Fibroblast of pulmonary artery (primary cell): ENCODE measurements around the gene EGFR.

Experiments
- DNase-seq: peaks from one replicate; pipeline ENCODE4 v3.0.0-alpha.2; 2010; ENCODE audit warnings: low read depth
- H3K4me3 ChIP-seq: replicated peaks from 2 replicates; pipeline ENCODE4 v1.5.1; 2011; ENCODE audit warnings: low read depth, mild to moderate bottlenecking, control low read depth, low read length, moderate library complexity
- TF ChIP-seq, protein P1 (sequence below): IDR thresholded peaks from 2 replicates; pipeline ENCODE4 v1.5.1; 2011; ENCODE audit warnings: mild to moderate bottlenecking, control low read depth, low read length, inconsistent platforms; ENCODE audit errors: missing control alignments

Gene EGFR

DNA sequence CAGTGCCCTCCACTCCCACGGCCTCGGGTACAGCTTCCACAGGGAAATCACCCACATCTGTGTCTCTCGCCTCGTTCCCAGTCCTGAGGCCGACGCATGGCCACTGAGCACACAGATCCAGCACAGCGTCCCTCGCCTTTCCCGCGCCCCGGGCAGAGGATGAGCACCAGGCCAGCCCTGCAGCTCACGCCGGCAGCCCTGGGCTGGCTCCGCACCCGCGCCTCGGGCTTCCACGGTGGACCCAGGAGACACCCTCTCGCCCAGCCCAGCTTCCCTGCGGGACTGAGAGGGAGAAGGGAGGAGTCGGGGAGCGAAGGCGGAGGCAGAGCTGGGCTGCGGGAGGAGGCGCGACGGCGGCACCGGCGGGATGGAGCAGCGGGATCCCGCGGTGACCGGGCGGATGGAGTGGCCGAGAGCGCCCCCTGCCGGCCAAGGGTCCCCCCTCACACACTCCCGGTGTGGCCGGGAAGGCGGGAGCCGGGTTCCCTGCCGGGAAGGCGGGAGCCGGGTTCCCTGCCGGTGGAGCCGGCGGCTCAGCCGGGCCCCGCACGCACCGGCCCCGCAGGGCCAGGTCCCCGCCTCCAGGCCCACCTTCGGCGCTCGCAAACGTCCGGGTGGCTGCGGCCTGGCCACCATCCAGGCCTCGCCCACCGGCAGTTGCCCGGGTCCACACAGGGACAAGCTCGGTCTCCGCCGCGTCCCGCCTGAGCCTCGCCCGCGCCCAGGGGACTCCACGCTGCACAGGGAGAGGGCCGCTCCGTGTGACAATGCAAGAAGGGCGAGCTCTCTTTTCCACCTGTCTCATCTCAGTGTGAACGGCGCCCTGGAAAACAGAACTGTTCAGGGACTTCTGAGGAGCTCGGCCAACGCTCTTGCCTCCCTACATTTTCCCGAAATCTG, 236.0 kb downstream of the EGFR start:
- TF ChIP-seq, protein P1, sequence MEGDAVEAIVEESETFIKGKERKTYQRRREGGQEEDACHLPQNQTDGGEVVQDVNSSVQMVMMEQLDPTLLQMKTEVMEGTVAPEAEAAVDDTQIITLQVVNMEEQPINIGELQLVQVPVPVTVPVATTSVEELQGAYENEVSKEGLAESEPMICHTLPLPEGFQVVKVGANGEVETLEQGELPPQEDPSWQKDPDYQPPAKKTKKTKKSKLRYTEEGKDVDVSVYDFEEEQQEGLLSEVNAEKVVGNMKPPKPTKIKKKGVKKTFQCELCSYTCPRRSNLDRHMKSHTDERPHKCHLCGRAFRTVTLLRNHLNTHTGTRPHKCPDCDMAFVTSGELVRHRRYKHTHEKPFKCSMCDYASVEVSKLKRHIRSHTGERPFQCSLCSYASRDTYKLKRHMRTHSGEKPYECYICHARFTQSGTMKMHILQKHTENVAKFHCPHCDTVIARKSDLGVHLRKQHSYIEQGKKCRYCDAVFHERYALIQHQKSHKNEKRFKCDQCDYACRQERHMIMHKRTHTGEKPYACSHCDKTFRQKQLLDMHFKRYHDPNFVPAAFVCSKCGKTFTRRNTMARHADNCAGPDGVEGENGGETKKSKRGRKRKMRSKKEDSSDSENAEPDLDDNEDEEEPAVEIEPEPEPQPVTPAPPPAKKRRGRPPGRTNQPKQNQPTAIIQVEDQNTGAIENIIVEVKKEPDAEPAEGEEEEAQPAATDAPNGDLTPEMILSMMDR: peak; percentile 45
- DNase-seq: peak; percentile 68
- H3K4me3 ChIP-seq: peak overlapping the region; percentile 60

GRCh38 chr7:55255496-55256445, 237.0 kb downstream of the EGFR start:
- TF ChIP-seq, protein P1: peak; percentile 63
- peak; percentile 82 for DNase-seq
- H3K4me3 ChIP-seq: peak overlapping the region; percentile 60

DNA sequence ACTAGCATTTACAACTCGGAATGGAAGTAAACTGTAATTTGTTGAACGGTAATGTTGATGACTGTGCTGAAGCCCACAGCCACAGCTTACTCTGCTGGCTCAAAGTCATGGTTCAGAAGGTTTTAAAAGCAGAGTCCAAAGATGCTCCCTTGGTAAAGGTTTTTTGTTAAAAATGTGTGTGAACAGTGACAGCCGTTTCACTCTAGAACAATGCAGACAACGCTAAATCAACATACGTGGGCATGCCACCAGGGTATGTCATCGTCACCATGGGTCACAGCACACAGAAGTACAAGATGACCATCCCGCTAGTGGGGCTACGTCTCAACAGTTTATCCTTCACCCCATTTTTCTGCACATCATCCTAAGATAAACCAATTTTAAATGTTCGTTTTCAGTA, 239.8 kb downstream of the EGFR start:
- DNase-seq: no peak
- no peak overlapping the region for H3K4me3 ChIP-seq
- TF ChIP-seq, protein P1: no peak

DNA sequence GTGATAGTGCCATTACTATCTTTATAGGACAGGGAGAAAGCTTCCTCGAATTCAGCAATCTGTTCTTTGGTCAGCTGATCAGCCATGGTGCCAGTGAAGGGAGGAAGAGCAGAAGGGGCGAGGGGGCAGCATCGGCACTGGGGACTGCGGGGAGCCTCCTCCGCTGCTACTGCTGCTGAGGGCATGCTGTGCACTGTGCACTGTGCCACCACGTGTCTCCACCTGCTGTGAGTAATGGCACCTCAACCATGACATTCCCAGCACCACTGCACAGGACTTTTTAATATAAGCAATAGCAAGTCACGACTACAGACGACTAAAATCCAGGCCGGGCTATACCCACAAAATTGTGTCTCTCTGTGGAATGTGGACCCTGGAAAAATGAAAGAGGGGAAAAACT, 241.4 kb downstream of the EGFR start:
- H3K4me3 ChIP-seq: no peak overlapping the region
- DNase-seq: no peak
- TF ChIP-seq, protein P1: no peak

GRCh38 chr7:55260676-55261385, 242.0 kb downstream of the EGFR start:
- TF ChIP-seq, protein P1: no peak
- no peak overlapping the region for H3K4me3 ChIP-seq
- DNase-seq: no peak
